GM12878 (cell line): ENCODE measurements around the gene MT3. TPM values are rescaled to one million over a fixed set of nuclear protein-coding genes. Genes with fewer than 3 reads are reported as not detected.

Source experiments
- BHLHE40 ChIP-seq, 2 experiments: fragments of 450-650 bp in 1 of 2; IDR thresholded peaks; 2 replicates each; pipeline ENCODE4 v1.6.1; 2011 to 2017; ENCODE audit warnings: low read depth in 2 of 2, borderline replicate concordance in 1 of 2, improper control_type of control experiment in 1 of 2, low read length in 1 of 2, mild to moderate bottlenecking in 1 of 2
- IKZF1 ChIP-seq: fragments of 450-650 bp; conservative IDR thresholded peaks from 2 replicates; pipeline ENCODE4 v1.6.1; 2017; ENCODE audit warnings: antibody characterized with exemption, mild to moderate bottlenecking
- NBN ChIP-seq: fragments of 450-650 bp; IDR thresholded peaks from 2 replicates; pipeline ENCODE4 v1.6.1; 2016
- RBBP5 ChIP-seq: fragments of 200-600 bp; sonication (generic); conservative IDR thresholded peaks from 2 replicates; pipeline ENCODE4 v1.6.1; 2016
- SIN3A ChIP-seq: IDR thresholded peaks from 2 replicates; pipeline ENCODE4 v1.6.1; 2012; ENCODE audit warnings: low read depth, low read length, improper control_type of control experiment
- SMC3 ChIP-seq: IDR thresholded peaks from 2 replicates; pipeline ENCODE4 v1.6.1; 2011; ENCODE audit warnings: low read length, improper control_type of control experiment, borderline replicate concordance
- SRF ChIP-seq, 2 experiments: IDR thresholded peaks; 2 replicates each; pipeline ENCODE4 v1.6.1; 2011; ENCODE audit warnings: low read depth in 2 of 2, low read length in 2 of 2, mild to moderate bottlenecking in 1 of 2, moderate library complexity in 1 of 2
- ZNF384 ChIP-seq: IDR thresholded peaks from 2 replicates; pipeline ENCODE4 v1.6.1; 2012; ENCODE audit warnings: low read depth, mild to moderate bottlenecking, low read length, improper control_type of control experiment, borderline replicate concordance
- polyA plus RNA-seq, 11 experiments: library from polyadenylated mRNA; depleted of rRNA in 4 of 11; unstranded in 6 of 11; stranded (reverse) in 5 of 11; fragments of >200 nt; fragmentation: Nextera tagmentation in 4 of 11; fragmentation: Illumina TruSeq in 1 of 11; extraction: Ambion mirVana in 4 of 11; extraction: Trizol in 1 of 11; gene quantifications; 1 replicate in 1 of 11; 2 replicates in 10 of 11; pipeline versions ENCODE4 v1.2.1 to v1.2.3, GENCODE V29; 2011 to 2016; ENCODE audit warnings: inconsistent platforms in 2 of 11, missing spikeins in 2 of 11, low read depth in 1 of 11
- total RNA-seq, 4 experiments: library from RNA; depleted of rRNA in 3 of 4; stranded (reverse); fragments of >200 nt in 3 of 4; fragmentation: Illumina TruSeq in 1 of 4; extraction: Trizol in 1 of 4; gene quantifications; 2 replicates each; pipeline versions ENCODE4 v1.2.1 to v1.2.3, GENCODE V29; 2013 to 2021
- TF ChIP-seq, protein P1 (sequence below): fragments of 450-650 bp; IDR thresholded peaks from 2 replicates; pipeline ENCODE4 v1.6.1; 2017; ENCODE audit warnings: antibody characterized with exemption, mild to moderate bottlenecking, moderate library complexity
- TF ChIP-seq, protein P2 (sequence below): IDR thresholded peaks from 2 replicates; pipeline ENCODE4 v1.6.1; 2012; ENCODE audit warnings: low read depth, low read length, improper control_type of control experiment
- TF ChIP-seq, protein P3 (sequence below): fragments of 450-650 bp; IDR thresholded peaks from 2 replicates; pipeline ENCODE4 v1.6.1; 2018; ENCODE audit warnings: mild to moderate bottlenecking, low read depth, moderate library complexity; ENCODE audit not compliant: partially characterized antibody
- TF ChIP-seq, protein P4 (sequence below): IDR thresholded peaks from 2 replicates; pipeline ENCODE4 v1.6.1; 2012; ENCODE audit warnings: mild to moderate bottlenecking, low read depth, low read length
- TF ChIP-seq, protein P5 (sequence below): fragments of 450-650 bp; IDR thresholded peaks from 2 replicates; pipeline ENCODE4 v1.6.1; 2017; ENCODE audit warnings: mild to moderate bottlenecking, low read depth, inconsistent platforms; ENCODE audit not compliant: poor library complexity, severe bottlenecking
- TF ChIP-seq, protein P6 (sequence below): fragments of 450-650 bp; IDR thresholded peaks from 2 replicates; pipeline ENCODE4 v1.6.1; 2016; ENCODE audit warnings: mild to moderate bottlenecking

MT3 gene
- total and polyA plus RNA-seq, 10 of the 15 experiments (the other 5 are each of a cell fraction or from before 2014, with no cell fraction given) = 0.41 TPM; not detected in 9

DNA sequence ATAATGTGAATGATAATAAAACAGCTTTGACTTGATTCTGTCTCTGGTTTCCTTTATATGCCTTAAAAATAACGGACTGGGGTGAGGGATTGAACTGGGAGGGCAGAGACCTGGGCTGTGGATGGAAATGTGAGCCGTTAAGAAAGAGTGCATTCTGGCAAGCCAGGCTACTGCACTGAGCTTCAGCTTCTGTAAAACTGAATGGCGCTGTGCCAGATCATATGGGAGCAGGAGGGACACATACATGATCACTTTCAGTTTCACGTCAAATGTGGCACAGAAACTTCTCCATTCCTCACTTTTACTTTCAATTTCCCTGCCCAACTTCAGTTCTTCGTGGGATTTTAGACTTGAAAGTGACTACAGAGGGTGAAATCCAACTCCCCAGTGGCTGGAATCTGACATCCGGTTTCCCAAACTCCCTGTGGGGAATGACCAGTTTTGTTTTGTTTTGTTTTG is 20.2 kb downstream of the MT3 start (continued):
- TF ChIP-seq, protein P1, sequence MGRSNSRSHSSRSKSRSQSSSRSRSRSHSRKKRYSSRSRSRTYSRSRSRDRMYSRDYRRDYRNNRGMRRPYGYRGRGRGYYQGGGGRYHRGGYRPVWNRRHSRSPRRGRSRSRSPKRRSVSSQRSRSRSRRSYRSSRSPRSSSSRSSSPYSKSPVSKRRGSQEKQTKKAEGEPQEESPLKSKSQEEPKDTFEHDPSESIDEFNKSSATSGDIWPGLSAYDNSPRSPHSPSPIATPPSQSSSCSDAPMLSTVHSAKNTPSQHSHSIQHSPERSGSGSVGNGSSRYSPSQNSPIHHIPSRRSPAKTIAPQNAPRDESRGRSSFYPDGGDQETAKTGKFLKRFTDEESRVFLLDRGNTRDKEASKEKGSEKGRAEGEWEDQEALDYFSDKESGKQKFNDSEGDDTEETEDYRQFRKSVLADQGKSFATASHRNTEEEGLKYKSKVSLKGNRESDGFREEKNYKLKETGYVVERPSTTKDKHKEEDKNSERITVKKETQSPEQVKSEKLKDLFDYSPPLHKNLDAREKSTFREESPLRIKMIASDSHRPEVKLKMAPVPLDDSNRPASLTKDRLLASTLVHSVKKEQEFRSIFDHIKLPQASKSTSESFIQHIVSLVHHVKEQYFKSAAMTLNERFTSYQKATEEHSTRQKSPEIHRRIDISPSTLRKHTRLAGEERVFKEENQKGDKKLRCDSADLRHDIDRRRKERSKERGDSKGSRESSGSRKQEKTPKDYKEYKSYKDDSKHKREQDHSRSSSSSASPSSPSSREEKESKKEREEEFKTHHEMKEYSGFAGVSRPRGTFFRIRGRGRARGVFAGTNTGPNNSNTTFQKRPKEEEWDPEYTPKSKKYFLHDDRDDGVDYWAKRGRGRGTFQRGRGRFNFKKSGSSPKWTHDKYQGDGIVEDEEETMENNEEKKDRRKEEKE = no peak
- no peak for TF ChIP-seq SRF (IDR thresholded peaks at IDR 0.05; ENCODE audit: low read depth in 2 of 2, low read length in 2 of 2)
- TF ChIP-seq SMC3 = no peak
- TF ChIP-seq, protein P2, sequence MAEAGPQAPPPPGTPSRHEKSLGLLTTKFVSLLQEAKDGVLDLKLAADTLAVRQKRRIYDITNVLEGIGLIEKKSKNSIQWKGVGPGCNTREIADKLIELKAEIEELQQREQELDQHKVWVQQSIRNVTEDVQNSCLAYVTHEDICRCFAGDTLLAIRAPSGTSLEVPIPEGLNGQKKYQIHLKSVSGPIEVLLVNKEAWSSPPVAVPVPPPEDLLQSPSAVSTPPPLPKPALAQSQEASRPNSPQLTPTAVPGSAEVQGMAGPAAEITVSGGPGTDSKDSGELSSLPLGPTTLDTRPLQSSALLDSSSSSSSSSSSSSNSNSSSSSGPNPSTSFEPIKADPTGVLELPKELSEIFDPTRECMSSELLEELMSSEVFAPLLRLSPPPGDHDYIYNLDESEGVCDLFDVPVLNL = no peak
- TF ChIP-seq RBBP5 = no peak
- TF ChIP-seq, protein P3, sequence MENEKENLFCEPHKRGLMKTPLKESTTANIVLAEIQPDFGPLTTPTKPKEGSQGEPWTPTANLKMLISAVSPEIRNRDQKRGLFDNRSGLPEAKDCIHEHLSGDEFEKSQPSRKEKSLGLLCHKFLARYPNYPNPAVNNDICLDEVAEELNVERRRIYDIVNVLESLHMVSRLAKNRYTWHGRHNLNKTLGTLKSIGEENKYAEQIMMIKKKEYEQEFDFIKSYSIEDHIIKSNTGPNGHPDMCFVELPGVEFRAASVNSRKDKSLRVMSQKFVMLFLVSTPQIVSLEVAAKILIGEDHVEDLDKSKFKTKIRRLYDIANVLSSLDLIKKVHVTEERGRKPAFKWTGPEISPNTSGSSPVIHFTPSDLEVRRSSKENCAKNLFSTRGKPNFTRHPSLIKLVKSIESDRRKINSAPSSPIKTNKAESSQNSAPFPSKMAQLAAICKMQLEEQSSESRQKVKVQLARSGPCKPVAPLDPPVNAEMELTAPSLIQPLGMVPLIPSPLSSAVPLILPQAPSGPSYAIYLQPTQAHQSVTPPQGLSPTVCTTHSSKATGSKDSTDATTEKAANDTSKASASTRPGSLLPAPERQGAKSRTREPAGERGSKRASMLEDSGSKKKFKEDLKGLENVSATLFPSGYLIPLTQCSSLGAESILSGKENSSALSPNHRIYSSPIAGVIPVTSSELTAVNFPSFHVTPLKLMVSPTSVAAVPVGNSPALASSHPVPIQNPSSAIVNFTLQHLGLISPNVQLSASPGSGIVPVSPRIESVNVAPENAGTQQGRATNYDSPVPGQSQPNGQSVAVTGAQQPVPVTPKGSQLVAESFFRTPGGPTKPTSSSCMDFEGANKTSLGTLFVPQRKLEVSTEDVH = peak; percentile 21
- 0 out of 4 replicates have a peak, but pooled peaks of 1 of the 2 experiments have one; percentile 42 for TF ChIP-seq BHLHE40 (IDR thresholded peaks at IDR 0.05; ENCODE audit: borderline replicate concordance in 1 of 2, low read depth in 2 of 2, low read length in 1 of 2)
- peak; percentile 92 for TF ChIP-seq IKZF1
- TF ChIP-seq SIN3A = no peak
- peak; percentile 24; the same call in 1 of the 2 replicates for TF ChIP-seq NBN
- TF ChIP-seq, protein P4, sequence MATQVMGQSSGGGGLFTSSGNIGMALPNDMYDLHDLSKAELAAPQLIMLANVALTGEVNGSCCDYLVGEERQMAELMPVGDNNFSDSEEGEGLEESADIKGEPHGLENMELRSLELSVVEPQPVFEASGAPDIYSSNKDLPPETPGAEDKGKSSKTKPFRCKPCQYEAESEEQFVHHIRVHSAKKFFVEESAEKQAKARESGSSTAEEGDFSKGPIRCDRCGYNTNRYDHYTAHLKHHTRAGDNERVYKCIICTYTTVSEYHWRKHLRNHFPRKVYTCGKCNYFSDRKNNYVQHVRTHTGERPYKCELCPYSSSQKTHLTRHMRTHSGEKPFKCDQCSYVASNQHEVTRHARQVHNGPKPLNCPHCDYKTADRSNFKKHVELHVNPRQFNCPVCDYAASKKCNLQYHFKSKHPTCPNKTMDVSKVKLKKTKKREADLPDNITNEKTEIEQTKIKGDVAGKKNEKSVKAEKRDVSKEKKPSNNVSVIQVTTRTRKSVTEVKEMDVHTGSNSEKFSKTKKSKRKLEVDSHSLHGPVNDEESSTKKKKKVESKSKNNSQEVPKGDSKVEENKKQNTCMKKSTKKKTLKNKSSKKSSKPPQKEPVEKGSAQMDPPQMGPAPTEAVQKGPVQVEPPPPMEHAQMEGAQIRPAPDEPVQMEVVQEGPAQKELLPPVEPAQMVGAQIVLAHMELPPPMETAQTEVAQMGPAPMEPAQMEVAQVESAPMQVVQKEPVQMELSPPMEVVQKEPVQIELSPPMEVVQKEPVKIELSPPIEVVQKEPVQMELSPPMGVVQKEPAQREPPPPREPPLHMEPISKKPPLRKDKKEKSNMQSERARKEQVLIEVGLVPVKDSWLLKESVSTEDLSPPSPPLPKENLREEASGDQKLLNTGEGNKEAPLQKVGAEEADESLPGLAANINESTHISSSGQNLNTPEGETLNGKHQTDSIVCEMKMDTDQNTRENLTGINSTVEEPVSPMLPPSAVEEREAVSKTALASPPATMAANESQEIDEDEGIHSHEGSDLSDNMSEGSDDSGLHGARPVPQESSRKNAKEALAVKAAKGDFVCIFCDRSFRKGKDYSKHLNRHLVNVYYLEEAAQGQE = no peak
- no peak for TF ChIP-seq ZNF384
- TF ChIP-seq, protein P5, sequence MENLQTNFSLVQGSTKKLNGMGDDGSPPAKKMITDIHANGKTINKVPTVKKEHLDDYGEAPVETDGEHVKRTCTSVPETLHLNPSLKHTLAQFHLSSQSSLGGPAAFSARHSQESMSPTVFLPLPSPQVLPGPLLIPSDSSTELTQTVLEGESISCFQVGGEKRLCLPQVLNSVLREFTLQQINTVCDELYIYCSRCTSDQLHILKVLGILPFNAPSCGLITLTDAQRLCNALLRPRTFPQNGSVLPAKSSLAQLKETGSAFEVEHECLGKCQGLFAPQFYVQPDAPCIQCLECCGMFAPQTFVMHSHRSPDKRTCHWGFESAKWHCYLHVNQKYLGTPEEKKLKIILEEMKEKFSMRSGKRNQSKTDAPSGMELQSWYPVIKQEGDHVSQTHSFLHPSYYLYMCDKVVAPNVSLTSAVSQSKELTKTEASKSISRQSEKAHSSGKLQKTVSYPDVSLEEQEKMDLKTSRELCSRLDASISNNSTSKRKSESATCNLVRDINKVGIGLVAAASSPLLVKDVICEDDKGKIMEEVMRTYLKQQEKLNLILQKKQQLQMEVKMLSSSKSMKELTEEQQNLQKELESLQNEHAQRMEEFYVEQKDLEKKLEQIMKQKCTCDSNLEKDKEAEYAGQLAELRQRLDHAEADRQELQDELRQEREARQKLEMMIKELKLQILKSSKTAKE = peak; percentile 28
- TF ChIP-seq, protein P6, sequence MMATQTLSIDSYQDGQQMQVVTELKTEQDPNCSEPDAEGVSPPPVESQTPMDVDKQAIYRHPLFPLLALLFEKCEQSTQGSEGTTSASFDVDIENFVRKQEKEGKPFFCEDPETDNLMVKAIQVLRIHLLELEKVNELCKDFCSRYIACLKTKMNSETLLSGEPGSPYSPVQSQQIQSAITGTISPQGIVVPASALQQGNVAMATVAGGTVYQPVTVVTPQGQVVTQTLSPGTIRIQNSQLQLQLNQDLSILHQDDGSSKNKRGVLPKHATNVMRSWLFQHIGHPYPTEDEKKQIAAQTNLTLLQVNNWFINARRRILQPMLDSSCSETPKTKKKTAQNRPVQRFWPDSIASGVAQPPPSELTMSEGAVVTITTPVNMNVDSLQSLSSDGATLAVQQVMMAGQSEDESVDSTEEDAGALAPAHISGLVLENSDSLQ = no peak
